HEK293T (cell line): ENCODE data around the gene IGSF3.
"Not testable (repeated sequence)": the region's sequence is repeated elsewhere in the genome, so short reads cannot be mapped to it uniquely, and the experiment has no call there.

Experiments
- CTCF ChIA-PET: fragments of 350-600 bp; formaldehyde crosslinking; extraction: SDS; loops from one replicate; lab custom pipeline; 2021; ENCODE audit warnings: antibody characterized with exemption, inconsistent platforms; lab: Yijun Ruan, JAX
- POLR2A ChIA-PET: fragments of 350-600 bp; formaldehyde crosslinking; extraction: SDS; loops from one replicate; lab custom pipeline; 2020; ENCODE audit warnings: antibody characterized with exemption, inconsistent platforms; lab: Yijun Ruan, JAX
- DNase-seq: peaks from one replicate; pipeline ENCODE4 v3.0.0; 2012; ENCODE audit warnings: mixed read lengths; ENCODE audit errors: extremely low spot score
- ARNT ChIP-seq: fragments of 450-650 bp; IDR thresholded peaks from 2 replicates; pipeline ENCODE4 v1.6.1; 2017; ENCODE audit warnings: mild to moderate bottlenecking
- BHLHE40 ChIP-seq: fragments of 450-650 bp; IDR thresholded peaks from 2 replicates; pipeline ENCODE4 v1.6.1; 2016; ENCODE audit warnings: mild to moderate bottlenecking, moderate library complexity, borderline replicate concordance
- FOXA1 ChIP-seq: fragments of 450-650 bp; IDR thresholded peaks from 2 replicates; pipeline ENCODE4 v1.6.1; 2016; ENCODE audit warnings: mild to moderate bottlenecking
- HDGF ChIP-seq: fragments of 450-650 bp; IDR thresholded peaks from 2 replicates; pipeline ENCODE4 v1.6.1; 2017; ENCODE audit warnings: antibody characterized with exemption, borderline replicate concordance
- L3MBTL2 ChIP-seq: fragments of 450-650 bp; conservative IDR thresholded peaks from 2 replicates; pipeline ENCODE4 v1.6.1; 2016; ENCODE audit warnings: mild to moderate bottlenecking
- LEF1 ChIP-seq: fragments of 450-650 bp; IDR thresholded peaks from 2 replicates; pipeline ENCODE4 v1.6.1; 2017; ENCODE audit warnings: mild to moderate bottlenecking, borderline replicate concordance
- NFRKB ChIP-seq: fragments of 450-650 bp; IDR thresholded peaks from 2 replicates; pipeline ENCODE4 v1.6.1; 2016; ENCODE audit warnings: mild to moderate bottlenecking, moderate library complexity

IGSF3 gene

GRCh38 chr1:116608151-116608550, 59.4 kb downstream of the IGSF3 start:
- POLR2A ChIA-PET, DNase-seq, CTCF ChIA-PET: not testable (repeated sequence)

DNA sequence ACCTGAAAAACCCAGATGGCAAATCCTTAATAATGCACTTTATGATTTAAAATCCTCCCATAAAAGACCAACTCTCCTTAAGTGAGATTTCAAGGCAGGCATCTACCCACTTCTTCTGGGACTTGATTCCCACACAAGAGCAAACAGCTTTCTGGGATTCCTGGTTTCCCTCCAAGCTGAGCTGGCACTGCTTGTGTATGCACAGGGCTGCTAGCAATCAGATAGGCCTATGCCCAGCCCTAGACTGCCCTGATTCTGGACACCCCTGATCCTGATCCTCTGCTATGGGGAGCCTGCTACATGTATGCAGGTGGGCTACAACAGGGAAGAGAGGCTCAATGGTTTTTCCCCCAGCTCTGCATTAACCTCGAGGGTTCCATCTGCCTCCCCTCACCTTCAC, 60.1 kb downstream of the IGSF3 start:
- CTCF ChIA-PET, DNase-seq: not testable (repeated sequence)

DNA sequence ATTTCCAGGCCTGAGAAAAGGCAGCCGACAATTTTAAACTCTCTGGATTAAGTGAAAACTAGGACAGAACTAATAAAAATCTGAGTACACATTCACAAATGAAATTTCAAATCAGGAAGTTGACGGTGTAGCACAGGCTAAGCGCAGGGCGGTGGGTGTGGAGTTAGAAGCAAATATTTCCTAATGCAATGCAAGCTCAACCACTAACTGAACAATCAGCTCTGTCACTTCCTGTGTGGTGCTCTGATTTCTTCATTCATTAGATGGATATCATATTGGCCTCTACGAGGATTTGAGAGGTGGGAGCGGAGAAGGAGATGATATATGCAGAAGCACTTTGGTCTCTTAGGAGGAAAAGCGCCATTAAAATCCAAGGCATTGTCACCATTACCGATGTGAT, 61.5 kb downstream of the IGSF3 start:
- DNase-seq, CTCF ChIA-PET, POLR2A ChIA-PET: not testable (repeated sequence)

More for the DNA sequence above, 60.1 kb downstream of the IGSF3 start:
- POLR2A ChIA-PET = not testable (repeated sequence)

DNA sequence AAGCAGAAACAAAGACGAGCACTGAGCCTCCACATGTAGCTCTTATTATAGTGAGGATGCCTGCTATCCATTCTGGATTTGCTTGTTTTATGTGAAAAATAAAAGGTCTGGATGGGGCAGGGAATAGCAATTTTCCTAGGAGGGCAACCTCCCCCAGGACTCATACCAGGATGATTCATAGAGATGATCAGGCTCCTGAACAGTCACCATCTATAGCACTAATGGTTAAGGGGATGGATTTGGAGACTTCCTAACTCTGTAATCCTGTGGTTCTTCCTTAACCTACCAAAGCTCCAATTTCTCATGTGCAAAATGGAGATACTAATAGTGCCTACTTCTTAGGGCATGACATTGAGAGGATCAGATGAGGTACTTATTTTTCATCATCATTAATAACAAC, 62.2 kb downstream of the IGSF3 start:
- CTCF ChIA-PET = no interaction called here
- DNase-seq = no peak
- TF ChIP-seq BHLHE40 (no peak), LEF1 (no peak), FOXA1 (no peak), L3MBTL2 (no peak), NFRKB (no peak), HDGF (no peak), ARNT (no peak)
- POLR2A ChIA-PET = no interaction called here

DNA sequence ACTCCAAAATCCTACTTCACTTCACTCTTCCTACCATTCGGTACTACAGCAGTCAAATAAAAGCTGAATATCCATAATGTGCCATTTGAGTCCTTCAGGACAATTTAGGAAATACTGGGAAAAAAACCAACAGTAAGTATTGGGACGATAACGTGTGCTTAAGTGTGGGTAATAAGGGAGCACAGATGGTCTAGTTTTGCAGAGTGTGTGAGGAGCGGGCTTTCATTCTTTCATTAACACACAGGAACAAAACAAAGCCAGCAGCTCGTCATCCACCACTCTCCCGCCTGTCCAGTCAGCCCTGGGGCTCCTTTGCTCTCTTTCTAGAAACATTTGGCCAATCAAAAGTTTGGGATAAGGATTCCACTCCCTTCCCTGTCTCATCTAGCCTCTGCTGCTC, 63.1 kb downstream of the IGSF3 start:
- POLR2A ChIA-PET, DNase-seq, CTCF ChIA-PET: not testable (repeated sequence)

- CTCF ChIA-PET, DNase-seq, POLR2A ChIA-PET: not testable (repeated sequence)
Observed at GRCh38 chr1:116603646-116604045, 63.9 kb downstream of the IGSF3 start.

DNA sequence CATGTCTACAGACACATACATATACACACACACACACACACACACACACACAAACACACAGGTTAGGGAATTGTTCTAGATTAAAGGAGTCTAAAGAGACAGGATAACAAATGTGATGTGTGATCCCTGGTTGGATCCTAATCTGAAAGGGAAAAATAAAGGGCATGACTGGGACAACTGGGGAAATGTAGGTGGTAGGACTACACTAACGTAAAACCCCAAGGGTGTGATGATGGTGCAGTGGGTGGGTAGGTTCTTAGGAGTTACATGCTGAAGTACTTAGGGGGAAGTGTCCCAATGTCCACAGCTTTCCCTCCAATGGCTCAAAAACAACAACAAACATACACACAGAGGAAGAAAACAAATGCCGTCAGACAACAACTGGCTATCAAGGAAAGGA, 68.2 kb downstream of the IGSF3 start:
- POLR2A ChIA-PET = not testable (repeated sequence)
- CTCF ChIA-PET = interaction anchor here (0.6 kb wide), 1 partner anchor 25 kb away, joined by 3 read pairs; no protein-coding TSS in a partner anchor

DNA sequence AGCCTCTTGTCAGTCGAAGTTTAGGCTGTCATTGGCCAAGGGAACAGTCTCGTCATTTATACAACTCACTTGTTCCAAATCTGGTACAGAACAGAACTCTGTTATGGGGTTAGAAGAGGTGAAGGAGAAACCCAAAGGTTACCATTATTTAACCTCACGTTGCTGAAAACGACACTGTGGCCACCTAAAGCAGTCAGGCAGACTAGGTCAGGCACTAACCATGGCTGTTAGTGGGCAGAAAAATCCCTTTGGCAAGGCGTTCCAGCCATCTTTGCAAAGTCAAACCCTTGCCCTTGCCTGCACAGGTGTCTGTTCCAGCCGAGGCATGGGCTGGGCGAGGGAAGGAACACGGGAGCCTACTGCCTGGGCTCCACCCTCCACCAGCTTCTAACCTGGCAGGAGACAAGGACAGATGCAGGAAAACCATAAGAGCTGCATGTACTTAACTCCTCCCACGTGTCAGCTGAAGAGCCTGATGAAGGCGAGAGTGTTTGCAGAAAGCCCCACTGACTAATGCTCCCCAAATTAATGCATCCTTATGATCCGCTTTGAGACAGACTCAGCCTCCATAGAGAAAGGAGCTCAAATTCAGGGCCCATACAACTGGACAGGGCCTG, 69.0 kb downstream of the IGSF3 start:
- CTCF ChIA-PET = interaction anchor here (0.6 kb wide), 1 partner anchor 24 kb away, joined by 3 read pairs; no protein-coding TSS in a partner anchor
- POLR2A ChIA-PET, DNase-seq: not testable (repeated sequence)

More for the DNA sequence above, 68.2 kb downstream of the IGSF3 start:
- not testable (repeated sequence) for DNase-seq

DNA sequence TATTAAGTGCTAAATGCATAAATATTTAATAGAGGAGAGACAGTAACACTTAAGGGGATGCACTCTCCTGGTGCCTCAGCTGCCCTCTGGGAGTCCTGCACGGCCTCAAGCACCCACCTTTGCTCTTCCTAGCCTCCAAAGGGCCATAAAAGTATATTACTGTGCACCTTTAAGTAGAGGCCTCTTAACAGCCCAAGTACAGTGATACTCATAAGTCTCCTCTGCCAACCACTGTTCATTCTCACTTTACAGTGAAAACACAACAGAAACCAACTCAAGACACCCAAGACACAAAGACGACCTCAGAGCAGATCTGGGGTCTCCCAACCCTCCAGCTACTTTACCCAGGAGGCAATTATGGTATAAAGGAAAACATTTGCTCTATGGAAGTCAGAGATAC, 70.1 kb downstream of the IGSF3 start:
- CTCF ChIA-PET = interaction anchor here (2.6 kb wide), 1 partner anchor 23 kb away, joined by 16 read pairs; no protein-coding TSS in a partner anchor
- POLR2A ChIA-PET, DNase-seq: not testable (repeated sequence)

DNA sequence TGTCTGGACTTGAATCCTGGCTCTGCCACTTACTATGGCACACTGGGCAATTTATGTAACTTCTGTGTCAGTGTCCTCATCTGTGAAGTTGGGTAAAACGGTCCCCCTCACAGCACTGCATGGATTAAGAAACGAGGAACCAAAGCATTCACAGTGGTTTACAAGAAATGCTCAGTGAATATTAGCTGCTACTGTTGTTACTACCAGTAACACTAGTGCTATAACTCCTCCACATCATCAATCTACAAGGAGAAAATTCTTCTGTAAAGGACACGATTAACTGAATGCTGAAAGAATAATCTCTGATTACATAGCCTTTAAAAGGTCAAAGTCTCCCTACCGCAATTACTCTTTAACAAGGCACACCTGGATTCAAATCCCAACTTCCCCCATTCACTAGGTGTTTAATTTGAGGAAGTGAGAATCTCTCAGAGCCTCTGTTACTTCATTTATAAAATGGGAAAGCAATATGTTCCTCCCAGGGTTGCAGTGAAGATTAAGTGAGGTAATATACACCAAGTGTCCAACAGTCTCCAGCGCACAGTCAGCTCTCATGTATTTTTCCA, 70.7 kb downstream of the IGSF3 start:
- CTCF ChIA-PET = interaction anchor here (1.6 to 2.6 kb wide), 4 partner anchors 11 to 73 kb away, joined by 5 to 16 read pairs (median 6); no protein-coding TSS in a partner anchor
- POLR2A ChIA-PET, DNase-seq: not testable (repeated sequence)

DNA sequence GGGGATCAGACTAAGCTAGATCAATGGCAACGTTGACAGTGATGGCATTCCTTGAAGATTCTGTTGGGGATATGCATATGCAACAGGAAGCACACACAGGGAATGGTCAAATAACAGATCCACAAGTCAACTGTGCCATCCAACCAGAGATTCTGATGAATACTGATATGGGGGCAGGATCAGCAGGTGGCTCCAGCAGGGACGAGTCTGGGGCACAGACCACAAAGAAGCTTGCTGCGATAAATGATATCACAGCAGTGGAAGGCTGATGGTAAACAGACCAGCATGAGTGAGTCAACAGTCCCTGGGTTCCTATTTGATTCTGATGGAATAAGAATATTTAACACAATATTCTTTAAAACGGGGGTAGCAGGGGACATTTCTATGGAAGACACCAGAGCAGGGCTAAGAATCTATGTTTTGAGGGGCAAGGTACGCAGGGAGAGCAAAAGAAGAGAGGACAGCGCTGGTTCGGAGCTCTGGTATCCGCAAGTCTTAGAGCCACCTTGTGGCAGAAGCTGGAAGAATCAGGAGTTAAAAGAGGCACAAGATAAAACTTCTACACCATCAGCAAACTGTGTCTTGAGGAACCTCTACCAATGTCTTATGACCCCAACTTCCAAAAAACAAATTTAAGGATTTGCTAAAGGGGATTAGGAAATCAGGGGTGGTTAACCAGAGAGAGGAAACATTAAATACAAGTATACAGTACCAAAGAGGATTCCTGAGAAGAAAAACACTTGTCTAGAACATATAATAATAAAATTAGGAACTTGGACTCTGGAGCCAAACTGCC, 71.4 kb downstream of the IGSF3 start:
- POLR2A ChIA-PET, DNase-seq: not testable (repeated sequence)
- CTCF ChIA-PET = interaction anchor here (0.6 to 2.6 kb wide), 13 partner anchors 11 to 1014 kb away, joined by 3 to 16 read pairs (median 4); no protein-coding TSS in a partner anchor

DNA sequence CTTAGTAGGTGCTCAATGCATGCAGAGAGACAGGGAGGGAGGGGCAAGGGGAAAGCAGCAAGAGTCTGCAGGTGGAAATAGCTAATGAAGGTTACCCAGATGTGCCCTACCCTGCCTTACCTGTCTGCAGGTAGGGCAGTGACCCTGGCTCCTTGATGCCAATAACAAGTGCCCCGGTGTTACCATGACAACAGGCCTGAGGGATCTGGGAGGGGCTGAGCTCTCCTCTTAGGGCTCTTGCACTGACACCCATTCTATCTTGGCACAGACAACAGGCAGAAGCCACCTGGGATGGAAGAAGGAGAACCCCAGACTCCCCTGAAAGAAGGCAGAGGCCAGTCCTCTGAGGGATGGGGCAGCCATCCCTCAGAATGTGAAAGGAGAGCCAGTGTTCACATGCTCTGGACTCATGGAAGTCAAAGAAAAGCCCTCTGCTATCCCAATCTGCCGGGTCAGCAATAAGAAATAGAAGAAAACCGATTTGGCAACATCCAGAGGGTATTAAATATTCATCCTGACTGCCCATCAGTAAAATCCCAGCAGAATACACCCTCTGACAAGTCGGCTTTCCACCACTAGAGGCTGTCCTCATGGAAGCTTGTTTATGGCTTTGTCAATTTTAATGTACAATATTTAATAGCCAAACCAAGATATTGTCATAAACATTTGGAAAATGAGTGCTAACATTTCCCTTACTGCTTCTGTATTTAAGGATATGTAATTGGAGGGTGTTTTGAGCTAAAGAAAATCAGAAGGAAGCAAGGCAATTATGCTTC, 72.3 kb downstream of the IGSF3 start:
- CTCF ChIA-PET = interaction anchor here (0.6 to 2.6 kb wide), 13 partner anchors 10 to 1015 kb away, joined by 3 to 16 read pairs (median 4); no protein-coding TSS in a partner anchor
- POLR2A ChIA-PET, DNase-seq: not testable (repeated sequence)

DNA sequence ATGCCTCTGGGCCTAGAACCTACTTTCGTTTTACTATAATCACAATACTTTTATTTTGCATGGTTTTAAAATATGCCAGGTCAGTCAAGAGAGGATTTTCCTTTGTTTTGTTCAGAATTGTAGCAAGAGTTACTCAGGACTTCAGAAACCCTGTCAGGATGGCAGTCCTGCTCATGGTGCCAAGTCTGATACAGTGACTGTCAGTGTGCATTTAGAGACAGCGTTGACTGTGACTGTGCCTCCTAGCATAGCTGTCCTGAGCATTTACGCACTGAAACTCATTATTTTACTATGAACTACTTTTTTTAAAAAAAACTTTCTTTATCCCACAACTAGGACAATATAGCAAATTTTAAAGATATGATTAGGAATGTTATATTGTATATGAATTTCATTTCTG, 73.6 kb downstream of the IGSF3 start:
- DNase-seq, POLR2A ChIA-PET, CTCF ChIA-PET: not testable (repeated sequence)

- POLR2A ChIA-PET, CTCF ChIA-PET, DNase-seq: not testable (repeated sequence)
Observed at GRCh38 chr1:116593401-116593800, 74.1 kb downstream of the IGSF3 start.

- POLR2A ChIA-PET, CTCF ChIA-PET, DNase-seq: not testable (repeated sequence)
Observed at GRCh38 chr1:116591951-116592605, 75.5 kb downstream of the IGSF3 start.
